Inflammatory macrophage treated with lipopolysaccharide for 4 hours (primary cell): ENCODE measurements around the gene OGFRL1.

Experiments
- DNase-seq: peaks from one replicate; pipeline ENCODE4 v3.0.0-alpha.2; 2020

Gene OGFRL1

GRCh38 chr6:71335544-71335943 lies 46.9 kb downstream of the OGFRL1 start:
- no peak for DNase-seq

- DNase-seq = no peak
Measured at GRCh38 chr6:71336901-71337300, 48.3 kb downstream of the OGFRL1 start.

GRCh38 chr6:71338540-71339316 lies 50.1 kb downstream of the OGFRL1 start:
- DNase-seq = no peak

- no peak for DNase-seq
Measured at GRCh38 chr6:71342772-71343171, 54.2 kb downstream of the OGFRL1 start.

- no peak for DNase-seq
Measured at GRCh38 chr6:71345476-71346333, 57.1 kb downstream of the OGFRL1 start.

- DNase-seq = peak; percentile 52
Measured at GRCh38 chr6:71346334-71346694, 57.7 kb downstream of the OGFRL1 start.

GRCh38 chr6:71347119-71347518 lies 58.5 kb downstream of the OGFRL1 start:
- peak; percentile 79 for DNase-seq

GRCh38 chr6:71349395-71349794 lies 60.8 kb downstream of the OGFRL1 start:
- peak; percentile 67 for DNase-seq

- no peak for DNase-seq
Measured at GRCh38 chr6:71349976-71350615, 61.5 kb downstream of the OGFRL1 start.

GRCh38 chr6:71351190-71351589 lies 62.6 kb downstream of the OGFRL1 start:
- DNase-seq = no peak
